ENCODE results near the gene ADRA2A.

Gene ADRA2A

GRCh38 chr10:111083222-111084095 is 6.6 kb downstream of the ADRA2A start:
- DNase-seq (ENCODE audit: low read depth in 2 of 2): no peak

- DNase-seq (ENCODE audit: low read depth in 2 of 2): no peak
Observed at GRCh38 chr10:111084366-111085255, 7.8 kb downstream of the ADRA2A start.

GRCh38 chr10:111085690-111086353 is 9.0 kb downstream of the ADRA2A start:
- DNase-seq (ENCODE audit: low read depth in 2 of 2): no peak

GRCh38 chr10:111086574-111086973 is 9.7 kb downstream of the ADRA2A start:
- no peak for DNase-seq (ENCODE audit: low read depth in 2 of 2)

GRCh38 chr10:111087331-111087756 is 10.5 kb downstream of the ADRA2A start:
- no peak for DNase-seq (ENCODE audit: low read depth in 2 of 2)

- DNase-seq (ENCODE audit: low read depth in 2 of 2): no peak
Observed at GRCh38 chr10:111087968-111088505, 11.2 kb downstream of the ADRA2A start.

GRCh38 chr10:111089293-111089692 is 12.5 kb downstream of the ADRA2A start:
- no peak for DNase-seq (ENCODE audit: low read depth in 2 of 2)

GRCh38 chr10:111091833-111092232 is 15.0 kb downstream of the ADRA2A start:
- no peak for DNase-seq (ENCODE audit: low read depth in 2 of 2)

GRCh38 chr10:111093741-111094380 is 17.0 kb downstream of the ADRA2A start:
- no peak for DNase-seq (ENCODE audit: low read depth in 2 of 2)

GRCh38 chr10:111098679-111099437 is 22.0 kb downstream of the ADRA2A start:
- no peak for DNase-seq (ENCODE audit: low read depth in 2 of 2)

GRCh38 chr10:111100198-111100597 is 23.4 kb downstream of the ADRA2A start:
- DNase-seq (ENCODE audit: low read depth in 2 of 2): no peak

- DNase-seq (ENCODE audit: low read depth in 2 of 2): no peak
Observed at GRCh38 chr10:111101796-111102195, 25.0 kb downstream of the ADRA2A start.

GRCh38 chr10:111102359-111102837 is 25.6 kb downstream of the ADRA2A start:
- no peak for DNase-seq (ENCODE audit: low read depth in 2 of 2)

GRCh38 chr10:111103196-111103840 is 26.5 kb downstream of the ADRA2A start:
- no peak for DNase-seq (ENCODE audit: low read depth in 2 of 2)

GRCh38 chr10:111104811-111105210 is 28.0 kb downstream of the ADRA2A start:
- no peak for DNase-seq (ENCODE audit: low read depth in 2 of 2)

- DNase-seq (ENCODE audit: low read depth in 2 of 2): no peak
Observed at GRCh38 chr10:111106081-111106480, 29.3 kb downstream of the ADRA2A start.

GRCh38 chr10:111107023-111107422 is 30.2 kb downstream of the ADRA2A start:
- no peak for DNase-seq (ENCODE audit: low read depth in 2 of 2)

- DNase-seq (ENCODE audit: low read depth in 2 of 2): no peak
Observed at GRCh38 chr10:111107846-111108245, 31.0 kb downstream of the ADRA2A start.

GRCh38 chr10:111108441-111108840 is 31.6 kb downstream of the ADRA2A start:
- DNase-seq (ENCODE audit: low read depth in 2 of 2): no peak
